ENCODE measurements around the gene CHTOP.
"Not testable (repeated sequence)": the region's sequence is repeated elsewhere in the genome, so short reads cannot be mapped to it uniquely, and the experiment has no call there.

CHTOP gene

DNA sequence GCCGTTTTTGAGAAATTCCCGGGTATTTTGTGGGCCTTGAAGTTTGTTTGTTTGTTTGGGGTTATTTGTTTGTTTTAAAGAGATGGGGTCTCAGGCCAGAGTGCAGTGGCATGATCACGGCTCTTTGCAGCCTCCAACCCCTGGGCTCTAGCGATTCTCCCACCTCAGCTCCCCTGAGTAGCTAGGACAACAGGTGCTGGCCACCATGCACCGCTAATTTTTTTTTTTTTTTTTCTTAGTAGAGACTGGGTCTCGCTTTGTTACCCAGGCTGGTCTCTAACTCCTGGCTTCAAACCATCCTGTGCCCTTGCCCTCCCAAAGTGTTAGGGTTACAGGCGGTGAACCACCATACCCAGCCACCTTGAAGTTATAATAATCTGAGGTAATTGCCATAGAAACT is 2.0 kb downstream of the CHTOP start:
- DNase-seq, result no peak

- DNase-seq, result no peak
Observed at GRCh38 chr1:153636312-153636711, 2.4 kb downstream of the CHTOP start.

DNA sequence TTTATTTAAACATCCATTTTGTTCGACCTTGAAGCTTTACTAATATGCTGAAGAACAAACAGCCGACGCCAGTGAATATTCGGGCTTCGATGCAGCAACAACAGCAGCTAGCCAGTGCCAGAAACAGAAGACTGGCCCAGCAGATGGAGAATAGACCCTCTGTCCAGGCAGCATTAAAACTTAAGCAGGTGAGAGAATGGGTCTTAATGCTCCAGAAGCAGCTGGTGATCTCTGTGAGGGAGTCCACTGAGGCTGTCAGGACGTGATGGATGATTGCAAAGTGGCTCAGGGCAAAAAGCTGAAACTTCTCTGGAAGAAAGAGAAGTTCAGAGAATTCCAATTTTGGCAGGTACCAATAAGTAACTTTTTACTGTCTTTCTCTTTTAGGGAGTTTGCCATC is 4.4 kb downstream of the CHTOP start:
- DNase-seq, result no peak

DNA sequence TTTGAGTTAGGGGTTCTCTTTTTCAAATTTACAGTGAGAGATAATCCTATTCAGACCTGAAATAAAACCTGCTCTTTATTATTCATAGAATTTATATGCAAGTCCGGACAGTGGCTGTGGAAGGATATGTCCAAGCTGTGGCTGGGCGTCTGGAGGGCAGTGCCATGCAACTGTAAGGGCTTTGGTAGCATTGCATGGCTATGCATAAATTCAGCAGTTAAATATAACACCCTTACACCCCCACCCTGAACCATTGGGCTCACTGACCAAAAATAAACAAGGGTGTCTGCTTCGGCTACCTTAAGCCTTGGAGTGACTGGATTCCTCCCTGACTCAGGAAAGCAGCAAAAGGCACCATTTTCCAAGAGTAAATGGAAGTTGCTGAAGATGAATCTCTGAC is 5.4 kb downstream of the CHTOP start:
- no peak for DNase-seq

GRCh38 chr1:153640213-153640612 is 6.3 kb downstream of the CHTOP start:
- DNase-seq, result not testable (repeated sequence)

DNA sequence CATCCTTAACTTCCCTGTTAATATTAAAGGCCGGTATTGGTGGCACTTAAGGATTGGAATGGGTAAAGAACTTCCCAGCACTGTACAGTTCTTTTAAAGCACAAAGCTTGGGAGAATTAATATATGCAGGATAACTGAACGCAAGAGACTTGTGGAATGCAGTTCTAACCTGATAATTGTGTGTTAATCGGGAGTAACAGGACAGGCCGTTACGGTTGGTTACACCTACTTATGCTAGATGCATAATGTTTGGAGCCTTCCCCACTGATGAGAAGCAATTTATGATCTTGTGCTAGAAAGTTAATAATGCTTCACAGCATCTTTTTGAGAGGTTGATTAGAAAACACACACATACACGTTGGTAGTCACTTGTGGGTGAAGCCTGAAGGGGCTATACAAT is 7.0 kb downstream of the CHTOP start:
- DNase-seq, result no peak

DNA sequence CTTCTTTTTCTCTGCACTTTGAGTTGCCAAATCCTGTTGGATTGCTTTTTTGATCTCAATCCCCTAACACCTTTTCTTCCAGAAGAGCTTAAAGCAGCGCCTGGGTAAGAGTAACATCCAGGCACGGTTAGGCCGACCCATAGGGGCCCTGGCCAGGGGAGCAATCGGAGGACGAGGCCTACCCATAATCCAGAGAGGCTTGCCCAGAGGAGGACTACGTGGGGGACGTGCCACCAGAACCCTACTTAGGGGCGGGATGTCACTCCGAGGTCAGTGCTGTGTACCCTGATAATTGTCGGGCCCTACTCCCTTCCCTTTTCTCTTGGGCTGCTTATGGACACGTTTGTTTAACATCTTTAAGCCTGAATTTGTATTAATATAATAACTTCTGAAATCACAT is 8.3 kb downstream of the CHTOP start:
- no peak for DNase-seq

- DNase-seq, result no peak
Observed at GRCh38 chr1:153643100-153643499, 9.2 kb downstream of the CHTOP start.

- DNase-seq, result no peak
Observed at GRCh38 chr1:153643816-153644215, 9.9 kb downstream of the CHTOP start.

DNA sequence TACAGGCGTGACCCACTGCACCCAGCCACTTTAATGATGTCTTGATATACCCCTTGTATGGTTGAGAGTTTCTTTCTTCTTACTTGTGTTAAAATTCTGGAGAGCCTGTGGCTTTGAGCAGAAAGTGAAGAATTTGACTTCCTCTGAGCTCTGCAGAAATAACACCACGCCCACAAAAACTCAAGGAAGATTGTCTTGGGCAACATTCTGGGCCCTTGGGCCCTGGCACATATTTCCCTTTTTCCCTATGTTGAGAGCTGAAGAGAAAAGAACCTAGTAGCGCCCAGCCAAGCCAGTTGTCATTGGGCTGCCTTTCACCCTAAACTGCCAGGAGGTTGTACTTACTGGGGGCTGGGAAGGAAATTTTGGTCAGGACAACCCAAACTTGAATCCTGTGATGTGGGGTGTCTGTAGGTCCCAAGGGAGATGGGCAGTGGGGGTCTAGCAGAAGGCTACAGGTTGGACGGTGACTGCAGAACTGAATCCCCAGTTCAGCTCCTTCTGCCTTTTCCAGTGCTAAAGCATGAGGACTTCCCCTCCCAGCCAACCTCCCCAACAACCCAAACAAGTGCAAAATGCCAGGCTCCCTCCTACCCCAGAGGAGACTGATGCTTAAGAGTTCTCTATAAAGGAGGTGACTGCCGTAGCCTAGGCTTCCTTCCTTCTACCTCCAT is 12.9 kb downstream of the CHTOP start:
- DNase-seq, result no peak

GRCh38 chr1:153647346-153647714 is 13.5 kb downstream of the CHTOP start:
- no peak for DNase-seq

DNA sequence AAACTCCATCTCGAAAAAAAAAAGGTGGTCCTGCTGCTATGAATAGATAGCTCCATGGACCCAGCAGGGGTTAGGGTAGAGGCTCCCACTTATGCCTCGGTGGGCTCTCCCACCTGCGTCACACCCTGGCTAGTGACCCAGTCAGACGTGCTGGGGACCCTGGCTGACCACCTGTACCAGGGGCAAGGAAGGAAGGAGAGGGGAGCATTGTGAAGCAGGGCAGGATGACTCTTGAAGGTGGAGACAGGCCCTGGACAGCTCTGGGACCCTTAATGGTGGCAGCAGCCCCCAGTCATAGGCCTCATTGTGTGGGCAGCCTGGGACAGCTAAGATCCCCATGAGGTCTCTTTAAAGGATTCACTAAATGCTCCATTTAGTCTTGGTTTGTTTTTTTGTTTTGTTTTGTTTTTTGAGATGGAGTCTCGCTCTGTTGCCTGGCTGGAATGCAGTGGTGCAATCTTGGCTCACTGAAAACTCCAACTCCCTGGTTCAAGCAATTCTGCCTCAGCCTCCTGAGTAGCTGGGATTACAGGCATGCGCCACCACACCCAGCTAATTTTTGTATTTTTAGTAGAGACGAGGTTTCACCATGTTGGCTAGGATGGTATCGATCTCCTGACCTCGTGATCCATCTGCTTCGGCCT is 14.3 kb downstream of the CHTOP start:
- DNase-seq, result no peak

GRCh38 chr1:153649137-153649862 is 15.4 kb downstream of the CHTOP start:
- DNase-seq, result no peak

- DNase-seq, result no peak
Observed at GRCh38 chr1:153649863-153650235, 16.0 kb downstream of the CHTOP start.

DNA sequence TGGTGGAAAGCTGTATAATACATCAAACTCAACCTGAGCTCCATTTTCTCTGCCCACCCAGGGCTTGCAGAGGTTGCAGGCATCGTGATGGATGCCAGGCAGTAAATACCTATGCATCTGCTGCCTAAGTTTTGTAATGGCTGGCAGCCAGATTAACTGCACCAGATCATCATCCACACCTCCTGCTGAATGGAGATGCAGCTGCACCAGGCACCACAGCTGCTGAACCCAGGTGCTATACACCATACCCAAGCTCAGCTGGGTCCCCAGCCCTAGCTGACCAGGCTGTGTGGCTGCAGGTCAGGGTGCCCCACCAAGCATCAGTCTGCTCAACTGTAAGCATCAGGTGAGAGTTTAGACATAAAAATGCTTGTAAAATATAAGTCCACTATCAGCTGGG is 17.9 kb downstream of the CHTOP start:
- no peak for DNase-seq

GRCh38 chr1:153652805-153653500 is 19.1 kb downstream of the CHTOP start:
- DNase-seq, result peak; percentile 44

DNA sequence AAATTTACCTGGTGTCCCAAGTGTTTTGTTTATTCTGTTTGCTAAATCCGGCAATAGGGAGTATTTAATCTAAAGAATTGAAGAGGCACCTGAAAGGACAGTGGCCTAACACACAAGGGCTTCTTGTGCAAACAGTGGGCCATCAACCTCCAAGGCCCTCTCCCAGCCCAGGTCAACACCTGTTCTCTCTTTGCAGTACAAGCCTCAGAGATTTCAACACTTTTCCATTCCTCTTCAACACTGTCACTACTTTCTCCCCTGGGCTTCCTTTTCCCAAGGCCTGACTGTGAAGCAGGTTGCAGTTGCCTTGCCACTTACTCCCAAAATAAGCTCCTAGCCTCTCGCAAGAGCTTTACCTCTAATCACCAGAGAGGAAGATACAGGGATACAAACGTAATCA is 21.5 kb downstream of the CHTOP start:
- DNase-seq, result no peak

- peak; percentile 89 for DNase-seq
Observed at GRCh38 chr1:153658400-153659174, 24.7 kb downstream of the CHTOP start, which contains the start of gene SNAPIN. TSS of gene SNAPIN (plus strand) at chr1:153658703. CDS start at chr1:153658744, 41 bp downstream.

GRCh38 chr1:153659175-153659534 is 25.3 kb downstream of the CHTOP start:
- DNase-seq, result no peak

GRCh38 chr1:153659656-153660055 is 25.8 kb downstream of the CHTOP start:
- no peak for DNase-seq

DNA sequence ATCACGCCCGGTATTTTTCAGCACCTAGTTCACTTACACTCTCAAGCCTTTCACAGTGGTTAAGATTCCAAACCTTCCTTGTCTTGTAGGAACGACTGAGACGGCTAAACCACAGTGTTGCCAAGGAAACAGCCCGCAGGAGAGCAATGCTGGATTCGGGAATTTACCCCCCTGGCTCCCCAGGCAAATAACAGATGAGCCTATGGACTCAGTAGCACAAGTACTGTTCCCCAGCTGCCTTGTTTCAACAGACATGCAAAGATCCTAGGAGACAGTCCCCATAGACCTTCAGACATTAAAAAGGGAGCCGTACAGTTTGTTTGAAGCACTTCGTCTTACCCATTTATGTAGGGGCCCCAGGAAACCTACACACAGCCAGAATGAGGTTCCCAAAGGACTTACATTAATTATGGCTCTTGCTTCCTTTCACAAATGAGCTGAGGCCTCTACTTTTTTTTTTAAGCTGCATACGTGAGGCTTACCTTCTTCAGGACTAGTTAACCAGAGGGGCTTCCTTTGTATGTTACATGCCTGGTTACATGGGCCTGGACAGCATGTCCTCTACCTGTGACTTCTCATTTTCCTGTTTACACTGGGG is 27.3 kb downstream of the CHTOP start:
- DNase-seq, result no peak

- DNase-seq, result no peak
Observed at GRCh38 chr1:153662269-153662668, 28.4 kb downstream of the CHTOP start.

Measured in HCEC 1CT (cell line).